ENCODE results near the gene STRN3. TPM values are rescaled to one million over a fixed set of nuclear protein-coding genes. Genes with fewer than 3 reads are reported as not detected.

The STRN3 gene
- total and polyA plus RNA-seq, 2 of the 8 experiments (the other 6 are each of a cell fraction or from before 2014, with no cell fraction given) = 8.7 to 38.1 TPM

DNA sequence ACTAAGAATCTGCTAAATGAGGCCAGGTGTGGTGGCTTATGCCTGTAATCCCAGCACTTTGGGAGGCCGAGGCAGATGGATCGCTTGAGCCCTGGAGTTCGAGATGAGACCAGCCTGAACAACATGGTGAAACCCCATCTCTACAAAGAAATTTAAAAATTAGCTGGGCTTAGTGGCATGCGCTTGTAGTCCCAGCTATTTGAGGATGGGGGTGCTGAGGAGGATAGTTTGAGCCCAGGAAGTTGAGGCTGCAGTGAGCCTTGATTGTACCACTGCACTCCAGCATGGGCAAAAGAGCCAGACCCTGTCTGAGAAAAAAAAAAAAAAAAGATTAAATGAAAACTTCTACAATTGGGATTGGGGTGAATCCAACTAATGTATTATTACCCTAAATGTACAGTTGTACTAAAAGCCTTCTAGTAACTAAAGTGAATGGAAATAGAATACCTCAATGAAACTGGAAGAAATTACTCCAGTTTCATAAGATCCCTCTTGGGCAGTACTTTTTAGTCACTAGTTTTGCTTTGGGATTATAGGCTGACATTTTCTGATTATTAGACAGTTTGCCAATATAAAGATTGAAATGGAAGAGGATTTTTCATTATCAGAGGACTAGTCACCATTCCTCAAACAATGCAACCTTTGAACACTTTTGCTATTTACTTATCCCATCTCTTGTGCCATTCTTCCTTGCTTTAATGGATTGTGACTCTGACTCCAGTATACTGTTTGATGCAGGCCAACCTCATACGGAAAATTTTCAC, 137.5 kb downstream of the STRN3 start (continued):
- TF ChIP-seq, protein P1, sequence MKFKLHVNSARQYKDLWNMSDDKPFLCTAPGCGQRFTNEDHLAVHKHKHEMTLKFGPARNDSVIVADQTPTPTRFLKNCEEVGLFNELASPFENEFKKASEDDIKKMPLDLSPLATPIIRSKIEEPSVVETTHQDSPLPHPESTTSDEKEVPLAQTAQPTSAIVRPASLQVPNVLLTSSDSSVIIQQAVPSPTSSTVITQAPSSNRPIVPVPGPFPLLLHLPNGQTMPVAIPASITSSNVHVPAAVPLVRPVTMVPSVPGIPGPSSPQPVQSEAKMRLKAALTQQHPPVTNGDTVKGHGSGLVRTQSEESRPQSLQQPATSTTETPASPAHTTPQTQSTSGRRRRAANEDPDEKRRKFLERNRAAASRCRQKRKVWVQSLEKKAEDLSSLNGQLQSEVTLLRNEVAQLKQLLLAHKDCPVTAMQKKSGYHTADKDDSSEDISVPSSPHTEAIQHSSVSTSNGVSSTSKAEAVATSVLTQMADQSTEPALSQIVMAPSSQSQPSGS (IDR thresholded peaks at IDR 0.05; ENCODE audit: low read length) = no peak
- TF ChIP-seq, protein P2, sequence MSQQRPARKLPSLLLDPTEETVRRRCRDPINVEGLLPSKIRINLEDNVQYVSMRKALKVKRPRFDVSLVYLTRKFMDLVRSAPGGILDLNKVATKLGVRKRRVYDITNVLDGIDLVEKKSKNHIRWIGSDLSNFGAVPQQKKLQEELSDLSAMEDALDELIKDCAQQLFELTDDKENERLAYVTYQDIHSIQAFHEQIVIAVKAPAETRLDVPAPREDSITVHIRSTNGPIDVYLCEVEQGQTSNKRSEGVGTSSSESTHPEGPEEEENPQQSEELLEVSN (IDR thresholded peaks at IDR 0.05) = no peak
- no peak for TF ChIP-seq BRCA1 (IDR thresholded peaks at IDR 0.05; ENCODE audit: low read depth, low read length)
- TF ChIP-seq KDM5A (IDR thresholded peaks at IDR 0.05; ENCODE audit: low read length) = no peak
- TF ChIP-seq BCL11A (IDR thresholded peaks at IDR 0.05; ENCODE audit: low read depth in 2 of 2, low read length in 2 of 2) = no peak

Measured in H1 (cell line).